HEK293 (cell line): ENCODE data around the gene JAGN1.

Source experiments
- BCL11A ChIP-seq: fragments of 450-650 bp; formaldehyde crosslinking; IDR thresholded peaks from 2 replicates; pipeline ENCODE4 v1.5.1; 2016; ENCODE audit warnings: low read depth, missing biosample characterization, missing genetic modification characterization
- CTCF ChIP-seq: fragments of 450-650 bp; formaldehyde crosslinking; IDR thresholded peaks from 2 replicates; pipeline ENCODE4 v1.5.1; 2016; ENCODE audit warnings: missing biosample characterization, missing genetic modification characterization
- ELK4 ChIP-seq: IDR thresholded peaks from 2 replicates; pipeline ENCODE4 v1.6.1; 2011; ENCODE audit warnings: mild to moderate bottlenecking, low read depth, low read length, borderline replicate concordance
- KLF8 ChIP-seq: fragments of 450-650 bp; formaldehyde crosslinking; IDR thresholded peaks from 2 replicates; pipeline ENCODE4 v1.5.1; 2016; ENCODE audit warnings: missing biosample characterization, missing genetic modification characterization
- REPIN1 ChIP-seq: fragments of 450-650 bp; formaldehyde crosslinking; IDR thresholded peaks from 2 replicates; pipeline ENCODE4 v1.5.1; 2017; ENCODE audit warnings: missing biosample characterization, missing genetic modification characterization, low read depth
- REST ChIP-seq: fragments of 450-650 bp; formaldehyde crosslinking; IDR thresholded peaks from 2 replicates; pipeline ENCODE4 v1.5.1; 2016; ENCODE audit warnings: missing biosample characterization, missing genetic modification characterization
- ZBTB17 ChIP-seq: fragments of 450-650 bp; formaldehyde crosslinking; IDR thresholded peaks from 2 replicates; pipeline ENCODE4 v1.5.1; 2016; ENCODE audit warnings: missing biosample characterization, missing genetic modification characterization
- ZNF214 ChIP-seq: fragments of 450-650 bp; formaldehyde crosslinking; IDR thresholded peaks from 2 replicates; pipeline ENCODE4 v1.5.1; 2017; ENCODE audit warnings: missing biosample characterization, mild to moderate bottlenecking, missing genetic modification characterization, borderline replicate concordance
- ZNF266 ChIP-seq: fragments of 450-650 bp; formaldehyde crosslinking; IDR thresholded peaks from 2 replicates; pipeline ENCODE4 v1.5.1; 2016; ENCODE audit warnings: missing biosample characterization, missing genetic modification characterization, low read depth
- ZNF274 ChIP-seq, 2 experiments: fragments of 200-500 bp in 1 of 2; fragments of 450-650 bp in 1 of 2; sonication (Bioruptor generic) in 1 of 2; formaldehyde crosslinking in 1 of 2; IDR thresholded peaks; 2 replicates each; pipeline versions ENCODE4 v1.5.1 to v1.6.1; 2014 to 2016; ENCODE audit warnings: borderline replicate concordance in 1 of 2, inconsistent platforms in 1 of 2, low read length in 1 of 2, missing biosample characterization in 1 of 2, missing genetic modification characterization in 1 of 2
- ZNF561 ChIP-seq: fragments of 450-650 bp; IDR thresholded peaks from 2 replicates; pipeline ENCODE4 v1.5.1; 2018; ENCODE audit warnings: missing biosample characterization, missing genetic modification characterization, borderline replicate concordance
- ZNF626 ChIP-seq: fragments of 450-650 bp; sonication (Bioruptor Pico); formaldehyde crosslinking; IDR thresholded peaks from 2 replicates; pipeline ENCODE4 v1.5.1; 2018; ENCODE audit warnings: missing biosample characterization, missing genetic modification characterization, inconsistent platforms
- ZNF768 ChIP-seq: fragments of 450-650 bp; formaldehyde crosslinking; IDR thresholded peaks from 2 replicates; pipeline ENCODE4 v1.5.1; 2018; ENCODE audit warnings: missing biosample characterization, mild to moderate bottlenecking, missing genetic modification characterization

- TF ChIP-seq ZNF266 = no peak
- TF ChIP-seq REST (tag by site-specific recombination) = no peak
- no peak for TF ChIP-seq CTCF (tag by site-specific recombination)
- TF ChIP-seq KLF8 (tag by site-specific recombination) = no peak
- TF ChIP-seq BCL11A (tag by site-specific recombination) = no peak
- no peak for TF ChIP-seq ELK4
- TF ChIP-seq ZNF214 (tag by site-specific recombination) = no peak
- no peak for TF ChIP-seq ZNF768 (tag by site-specific recombination)
- no peak for TF ChIP-seq ZNF274 (IDR thresholded peaks at IDR 0.05; ENCODE audit: low read length)
- no peak for TF ChIP-seq ZNF274 (tag by site-specific recombination; IDR thresholded peaks at IDR 0.05; ENCODE audit: borderline replicate concordance)
- no peak for TF ChIP-seq ZNF561
- TF ChIP-seq ZBTB17 (tag by site-specific recombination) = no peak
- no peak for TF ChIP-seq ZNF626
- TF ChIP-seq REPIN1 = no peak
Measured at GRCh38 chr3:9886328-9886727, 4.1 kb upstream of the JAGN1 start.
